Fibroblast of skin of left biceps (primary cell): ENCODE results near the gene DAB1.

Experiments
- DNase-seq, 2 experiments: peaks; one replicate each; pipeline ENCODE4 v3.0.0-alpha.2; 2013; ENCODE audit warnings: low read depth in 2 of 2

The DAB1 gene

DNA sequence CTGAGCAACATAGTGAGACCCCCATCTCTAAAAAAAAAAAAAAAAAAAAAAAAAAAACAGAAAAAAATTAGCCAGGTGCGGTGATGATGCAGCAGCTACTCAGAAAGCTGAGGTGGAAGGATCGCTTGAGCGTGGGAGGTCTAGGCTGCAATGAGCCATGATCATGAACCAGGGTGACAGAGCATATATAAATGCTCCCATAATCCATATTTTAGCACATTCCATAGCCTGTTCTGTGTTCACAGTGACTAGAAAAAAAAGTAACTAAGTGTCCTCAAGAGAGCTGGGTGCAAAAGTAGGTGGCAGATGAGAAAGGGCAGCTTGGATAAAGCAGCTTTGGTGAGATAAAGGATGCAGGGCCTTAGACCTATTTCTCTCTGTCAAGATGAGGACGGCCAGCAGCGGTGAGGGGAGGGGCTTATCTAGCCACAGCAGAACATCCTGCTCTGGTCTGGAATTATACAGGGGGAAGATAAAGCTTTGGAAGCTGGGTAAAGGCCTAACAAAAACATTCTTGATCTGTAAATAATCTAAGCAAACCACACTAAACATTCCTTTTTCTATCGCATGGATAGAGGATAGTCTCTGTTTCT is 205.3 kb downstream of the DAB1 start:
- no peak for DNase-seq

DNA sequence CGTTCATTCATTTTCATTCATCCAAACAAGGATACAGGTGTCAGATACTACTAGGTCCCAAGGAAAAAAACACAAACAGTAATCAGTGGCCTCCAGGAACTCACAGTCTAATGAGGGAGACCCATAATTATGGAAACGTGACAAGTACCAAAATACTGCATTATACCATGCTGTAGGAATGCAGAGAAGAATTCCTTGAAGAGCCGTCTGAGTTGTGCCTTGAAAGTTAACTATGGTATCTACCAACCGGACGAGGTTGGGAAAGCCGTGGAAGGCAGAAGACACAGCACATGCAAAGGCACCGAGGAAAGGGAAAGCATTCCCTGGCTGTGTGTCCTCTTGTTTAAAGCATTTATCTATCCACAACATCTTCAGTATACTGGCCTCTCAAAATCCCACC is 206.0 kb downstream of the DAB1 start:
- no peak for DNase-seq

DNA sequence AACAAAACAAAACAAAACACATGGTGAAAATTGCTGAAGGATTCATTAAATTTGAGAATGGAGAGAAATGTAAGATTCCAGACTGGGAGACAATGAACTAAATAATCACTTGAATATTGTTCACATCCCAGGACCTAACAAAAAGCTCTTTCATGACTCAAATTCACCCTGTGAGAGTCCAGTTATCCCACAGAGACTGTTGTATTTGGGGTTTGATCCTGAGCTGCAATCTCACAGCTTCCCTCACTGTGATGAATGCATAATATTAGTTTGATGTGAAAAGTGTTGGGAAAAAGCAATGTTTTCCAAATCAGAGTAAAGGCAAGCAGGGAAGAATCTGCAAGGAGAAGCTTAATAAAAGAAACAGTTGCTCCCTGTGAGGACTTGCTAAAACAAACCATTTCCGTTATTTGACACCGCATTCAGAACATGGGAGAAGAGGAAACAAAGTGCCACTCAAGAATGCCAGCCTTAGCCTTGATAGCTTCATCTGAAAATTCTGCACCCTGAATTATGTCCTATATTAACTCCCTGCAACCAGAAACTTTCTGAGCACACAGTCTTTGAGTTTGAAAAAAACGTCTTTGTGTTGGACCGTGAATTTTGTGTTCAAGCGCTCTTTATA is 208.8 kb downstream of the DAB1 start:
- DNase-seq: no peak

DNA sequence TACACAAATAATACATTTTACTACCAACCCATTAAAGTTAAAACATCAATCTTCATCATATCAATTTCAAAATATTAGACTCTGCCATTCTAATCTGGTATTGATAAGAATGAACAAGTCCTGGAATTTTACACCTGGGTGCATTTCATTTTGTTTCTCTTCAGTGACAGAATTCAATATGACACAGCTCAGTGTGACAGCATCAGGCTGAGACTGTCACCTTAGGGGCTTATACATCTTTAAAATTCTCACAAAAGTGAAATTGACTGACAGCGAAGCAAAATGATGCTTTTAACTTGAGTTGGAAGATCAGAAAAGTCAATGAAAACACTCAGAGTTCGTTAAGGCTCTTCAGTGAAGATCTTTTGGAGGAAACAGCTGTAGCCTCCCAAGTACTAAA is 213.0 kb downstream of the DAB1 start:
- DNase-seq: no peak

DNA sequence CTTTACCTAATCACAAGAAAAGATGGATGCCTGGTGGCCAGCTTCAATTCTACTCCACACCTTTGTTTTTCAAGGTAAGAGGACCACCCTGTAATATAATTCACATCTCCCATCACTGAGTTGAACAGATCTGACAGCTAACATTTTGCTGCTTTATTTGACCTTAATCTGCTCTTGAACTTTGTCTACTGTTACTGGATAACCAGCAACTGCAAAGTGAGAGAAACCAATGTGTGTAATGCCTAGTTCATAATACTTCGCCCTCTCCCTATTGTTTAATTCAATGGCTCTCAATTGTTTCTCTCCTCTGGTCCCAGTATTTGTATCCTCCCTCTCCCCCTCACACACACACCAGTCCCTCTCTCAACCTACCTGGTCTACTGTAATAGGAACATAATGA is 214.4 kb downstream of the DAB1 start:
- DNase-seq: no peak

DNA sequence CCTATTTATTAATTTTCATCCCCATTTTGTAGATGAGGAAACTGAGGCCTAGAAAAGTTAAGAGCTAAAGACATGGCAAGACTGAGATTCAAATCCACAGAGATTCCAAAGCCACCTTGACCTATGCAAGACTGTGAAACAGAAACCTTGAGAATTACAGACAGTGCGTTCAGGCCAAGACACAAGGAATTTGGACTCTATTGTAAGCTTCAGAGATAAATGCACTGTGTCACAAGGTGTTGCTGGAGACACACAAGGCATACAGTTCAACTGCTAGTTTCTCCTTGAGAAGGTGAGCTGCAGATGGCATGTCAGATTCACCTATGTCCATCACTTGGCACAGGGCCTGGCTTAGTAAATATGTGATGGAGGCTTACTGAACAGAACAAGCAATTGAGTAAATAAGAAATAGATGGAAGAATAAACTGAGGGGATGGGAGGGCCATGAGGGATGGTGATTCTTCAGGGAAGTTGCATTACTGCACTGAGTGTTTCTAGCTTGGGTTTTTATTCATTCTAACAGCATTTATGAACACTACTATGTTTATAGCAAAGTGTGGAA is 215.0 kb downstream of the DAB1 start:
- no peak for DNase-seq

DNA sequence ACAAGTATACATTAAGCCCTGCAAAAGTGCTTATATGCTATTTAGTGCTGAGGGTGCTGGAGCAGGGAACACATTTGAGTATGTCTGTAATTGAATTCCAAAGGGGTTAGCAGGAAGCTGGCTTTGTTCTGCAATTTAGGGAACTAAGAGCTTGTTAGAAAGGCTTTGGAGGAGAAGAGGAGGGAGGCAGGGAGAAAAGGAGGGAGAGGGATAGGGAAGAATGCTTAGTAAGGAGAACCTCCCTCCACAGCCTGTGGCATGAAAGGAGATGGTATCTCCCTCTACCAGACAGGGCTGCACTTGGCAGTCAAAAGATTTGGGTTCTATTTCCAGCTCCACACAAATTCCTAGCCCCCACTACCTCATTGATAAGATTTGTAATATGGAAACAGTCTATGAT is 217.8 kb downstream of the DAB1 start:
- no peak for DNase-seq

DNA sequence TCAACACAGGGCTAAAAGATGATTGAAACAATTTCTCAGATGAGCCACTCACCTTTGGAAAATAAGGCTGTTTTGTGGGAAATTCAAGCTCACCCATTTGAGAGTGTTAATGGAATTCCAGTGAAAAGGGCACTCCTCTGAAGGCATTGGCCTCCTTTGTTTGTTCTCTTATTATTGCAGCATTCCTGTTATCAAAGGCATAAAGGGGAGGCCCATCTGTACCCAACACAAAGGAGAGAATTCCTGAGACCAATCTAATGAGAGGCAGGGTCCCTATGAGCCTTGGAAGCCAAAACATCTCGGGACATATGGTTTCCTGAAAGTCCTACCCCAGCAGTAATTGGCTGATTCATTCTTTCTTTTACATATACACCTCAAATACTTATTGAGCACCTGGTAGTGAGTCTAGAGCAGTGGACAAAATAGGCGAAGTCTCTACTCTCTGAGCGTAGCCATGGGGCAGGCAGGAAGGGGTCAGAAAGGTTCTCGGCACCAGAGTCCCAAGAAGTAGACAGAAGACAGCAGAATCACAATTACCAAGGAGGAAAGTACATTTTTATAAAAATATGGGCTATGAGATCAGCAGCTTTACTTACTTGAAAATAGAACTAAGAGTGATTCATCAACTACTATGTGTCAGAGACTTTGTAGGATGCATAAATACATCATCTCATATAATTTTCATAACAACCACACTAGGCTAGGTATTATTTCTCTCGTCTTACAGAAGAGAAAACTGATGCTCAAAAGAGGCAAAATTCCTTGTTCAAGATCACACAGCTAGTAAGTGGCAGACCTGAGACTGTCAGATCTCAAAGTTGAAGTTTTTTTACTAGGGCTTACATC is 218.7 kb downstream of the DAB1 start:
- no peak for DNase-seq

DNA sequence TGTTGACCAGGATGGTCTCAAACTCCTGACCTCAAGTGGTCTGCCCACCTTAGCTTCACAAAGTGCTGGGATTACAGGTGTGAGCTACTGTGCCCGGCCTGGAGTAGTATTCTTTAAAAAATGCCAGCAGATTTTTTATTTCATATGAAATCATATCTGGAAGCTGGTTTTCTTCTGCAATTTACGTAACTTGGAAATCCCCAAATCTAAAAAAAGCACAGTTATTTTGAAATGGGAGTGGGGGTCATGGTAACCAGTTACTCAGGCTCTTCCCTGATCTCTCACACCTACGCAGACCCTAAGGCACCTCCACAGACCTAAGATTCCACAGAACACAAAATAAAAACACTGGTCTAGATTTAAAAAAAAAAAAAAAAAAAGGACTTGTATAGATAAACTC is 219.8 kb downstream of the DAB1 start:
- DNase-seq: no peak

DNA sequence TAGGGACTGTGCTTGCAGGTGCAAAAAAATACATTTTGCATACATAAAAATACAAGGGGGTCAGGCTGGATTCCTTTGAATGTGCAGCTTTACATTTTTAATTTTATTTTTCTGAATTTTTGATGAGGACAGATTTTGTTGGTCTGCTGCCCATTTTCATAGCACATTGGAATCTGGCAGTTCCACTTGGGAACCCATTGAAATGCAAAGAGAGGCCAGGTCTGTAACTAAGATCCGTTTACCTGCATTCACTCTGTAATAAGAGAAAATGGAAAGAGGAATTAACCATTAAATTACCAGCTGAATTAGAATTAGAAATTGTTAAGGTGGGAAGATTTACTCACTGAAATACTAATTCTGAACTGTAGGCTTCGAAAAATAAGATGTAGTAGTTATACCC is 221.6 kb downstream of the DAB1 start:
- no peak for DNase-seq

DNA sequence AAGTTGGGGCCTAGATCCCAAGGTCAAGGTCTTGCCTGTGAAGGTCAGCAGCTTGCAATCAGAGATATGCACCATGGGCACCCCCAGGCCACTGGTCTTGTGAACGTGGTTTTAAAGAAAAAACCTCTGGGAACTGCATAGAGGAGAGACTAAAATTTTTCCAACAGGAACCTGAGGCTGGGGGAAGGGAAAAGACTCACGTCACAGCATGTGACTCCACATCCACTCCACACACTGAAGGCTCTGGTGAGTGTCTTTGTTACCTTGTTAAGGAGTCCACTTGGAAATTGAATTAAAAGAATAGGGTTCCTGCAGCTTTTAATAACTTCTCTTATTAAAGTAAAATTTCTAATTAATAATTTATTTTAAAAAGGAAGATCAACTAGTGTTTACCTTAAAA is 224.9 kb downstream of the DAB1 start:
- DNase-seq: no peak

DNA sequence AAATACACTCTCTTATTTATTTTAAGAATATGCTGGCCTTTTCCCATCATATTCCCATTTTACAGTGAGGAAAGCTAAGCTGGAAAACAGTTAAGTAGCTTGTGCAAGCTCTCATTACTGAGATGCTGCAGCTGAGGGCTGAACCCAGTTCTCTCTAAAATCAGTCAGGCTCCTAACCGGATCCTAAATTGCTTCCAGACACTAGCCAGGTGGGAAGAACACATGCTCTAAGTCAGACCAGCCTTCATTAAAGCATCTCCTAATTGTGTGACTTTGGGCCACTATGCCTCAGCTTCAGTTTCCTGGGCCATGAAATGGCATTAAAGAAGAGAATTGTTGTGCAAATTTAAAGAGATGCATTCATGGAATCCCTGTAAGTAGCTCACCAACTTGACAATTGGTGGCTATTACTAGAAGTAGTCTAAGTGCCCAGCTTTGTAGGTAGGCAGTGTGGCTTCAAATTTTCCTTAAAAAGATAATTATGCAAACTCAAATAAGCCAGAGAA is 228.4 kb downstream of the DAB1 start:
- no peak for DNase-seq

DNA sequence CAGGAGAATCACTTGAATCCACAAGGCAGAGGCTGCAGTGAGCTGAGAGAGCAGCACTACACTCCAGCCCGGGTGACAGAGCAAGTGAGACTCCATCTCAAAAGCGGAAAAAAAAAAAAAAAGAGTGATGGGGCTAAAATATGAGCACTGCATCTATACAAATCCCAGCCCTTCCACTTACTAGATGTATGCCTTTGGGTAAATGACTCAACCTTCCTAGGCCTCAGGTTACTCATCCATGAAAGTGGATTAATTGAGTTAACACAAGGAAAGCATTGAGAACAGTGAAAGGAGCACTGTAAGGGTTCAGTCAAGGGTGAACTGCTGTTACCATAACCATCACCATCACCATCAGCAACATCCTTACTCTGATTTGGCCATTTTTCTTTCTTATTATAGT is 231.6 kb downstream of the DAB1 start:
- no peak for DNase-seq

DNA sequence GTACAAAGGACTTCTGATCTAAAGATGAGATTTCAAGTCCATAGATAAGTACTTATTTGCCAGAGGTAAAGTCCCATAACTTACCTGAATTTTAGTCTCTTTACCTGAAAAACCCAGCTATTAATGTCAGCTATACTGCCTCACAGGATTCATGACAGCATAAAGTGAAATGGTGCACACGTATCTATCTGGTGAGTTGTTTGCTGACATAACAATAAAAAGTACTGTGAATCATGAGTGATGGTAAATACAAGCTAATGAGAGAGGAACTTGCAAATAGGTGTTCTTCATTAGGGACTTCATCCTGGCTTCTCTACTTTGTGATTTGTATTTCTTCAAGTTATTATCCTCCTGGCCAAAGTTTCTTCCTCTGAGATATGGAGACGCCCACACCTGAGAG is 233.0 kb downstream of the DAB1 start:
- DNase-seq: no peak

DNA sequence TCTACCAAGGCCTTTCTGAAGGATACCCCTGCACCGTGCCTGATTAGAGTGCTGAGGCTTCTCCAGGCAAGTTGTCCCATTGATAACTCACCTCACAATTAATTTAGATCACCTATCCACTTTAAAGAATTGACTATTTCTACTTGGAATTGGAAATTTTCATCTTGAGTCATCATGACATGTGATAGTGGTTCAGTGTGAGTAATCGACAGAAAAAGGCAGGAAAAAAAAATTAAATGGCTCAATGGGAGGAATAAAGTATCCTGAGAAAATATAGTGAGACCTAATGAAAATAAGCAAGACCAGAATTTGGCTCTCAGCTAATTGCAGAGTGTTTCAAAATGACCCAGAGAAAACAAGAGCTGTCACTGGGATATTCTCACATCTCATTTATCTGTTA is 235.7 kb downstream of the DAB1 start:
- no peak for DNase-seq

DNA sequence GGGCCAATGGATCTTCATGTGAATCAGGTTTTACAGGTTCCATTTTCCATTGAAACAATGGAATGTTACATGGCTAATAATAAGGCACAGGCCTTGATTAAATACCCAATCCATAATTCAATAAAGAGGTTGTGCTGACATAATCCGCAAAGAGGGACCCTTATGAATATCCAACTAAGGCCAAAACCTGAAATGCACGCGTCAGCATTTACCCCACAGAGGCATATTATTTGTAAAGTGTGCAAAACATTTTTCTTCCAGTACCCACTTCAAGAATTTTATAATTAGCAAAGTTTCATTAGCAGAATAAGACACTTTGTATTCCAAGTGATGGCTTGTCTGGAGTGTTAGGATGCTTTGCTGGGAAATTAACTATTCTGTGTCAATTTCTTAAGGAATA is 237.4 kb downstream of the DAB1 start:
- DNase-seq: no peak

DNA sequence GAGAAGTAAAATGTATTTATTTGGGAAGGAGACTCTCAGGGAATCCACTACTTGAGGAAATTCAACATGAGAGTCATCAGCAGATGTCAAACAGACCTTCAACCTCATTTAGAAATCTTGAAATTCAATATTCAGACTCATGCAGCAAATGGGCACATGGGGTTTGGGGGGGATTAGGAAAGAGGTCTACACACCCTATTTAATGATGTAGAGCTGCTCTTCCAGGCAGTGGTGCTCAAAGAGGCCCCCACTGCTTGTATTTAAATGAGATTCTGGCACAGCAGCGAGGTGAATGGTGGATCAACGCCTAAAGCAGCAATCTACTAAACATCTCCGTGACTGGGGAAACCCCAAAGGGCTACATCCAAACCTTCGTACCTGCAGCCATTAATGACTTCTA is 244.9 kb downstream of the DAB1 start:
- DNase-seq: no peak

DNA sequence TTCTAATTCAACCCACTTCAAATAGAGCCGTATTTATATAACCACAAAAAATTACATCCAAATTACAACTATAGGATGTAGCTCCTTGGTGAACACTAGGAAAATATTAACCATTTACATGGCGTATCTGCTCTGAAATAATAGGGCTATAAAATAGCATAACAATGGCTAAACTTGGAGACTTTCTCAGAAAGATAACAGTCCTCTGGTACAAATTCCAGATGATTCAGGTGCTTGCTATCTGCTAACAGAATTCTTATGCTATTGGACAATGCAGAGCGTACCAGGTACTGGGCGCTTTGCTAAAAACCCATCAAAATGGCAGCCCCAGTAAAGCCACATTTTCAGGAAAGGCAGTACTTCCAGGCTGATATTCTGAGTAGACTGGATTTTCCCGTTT is 248.4 kb downstream of the DAB1 start:
- DNase-seq: no peak

DNA sequence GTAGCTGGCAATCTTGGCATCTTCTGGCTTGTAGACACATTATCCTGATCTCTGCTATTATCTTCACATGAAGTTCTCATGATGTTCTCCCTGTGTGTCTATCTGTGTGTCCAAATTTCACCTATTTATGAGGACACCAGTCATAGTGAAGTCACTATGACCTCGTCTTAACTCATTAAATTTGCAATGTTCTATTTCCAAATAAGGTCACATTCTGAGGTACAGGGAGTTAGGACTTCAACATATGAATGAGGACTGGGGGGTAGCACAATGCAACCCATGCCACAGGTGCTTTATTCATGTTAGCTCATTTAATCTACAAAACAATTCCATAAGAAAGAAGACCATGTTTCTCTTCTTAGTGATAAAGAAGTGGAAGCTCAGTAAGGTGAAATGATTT is 251.8 kb downstream of the DAB1 start:
- no peak for DNase-seq

DNA sequence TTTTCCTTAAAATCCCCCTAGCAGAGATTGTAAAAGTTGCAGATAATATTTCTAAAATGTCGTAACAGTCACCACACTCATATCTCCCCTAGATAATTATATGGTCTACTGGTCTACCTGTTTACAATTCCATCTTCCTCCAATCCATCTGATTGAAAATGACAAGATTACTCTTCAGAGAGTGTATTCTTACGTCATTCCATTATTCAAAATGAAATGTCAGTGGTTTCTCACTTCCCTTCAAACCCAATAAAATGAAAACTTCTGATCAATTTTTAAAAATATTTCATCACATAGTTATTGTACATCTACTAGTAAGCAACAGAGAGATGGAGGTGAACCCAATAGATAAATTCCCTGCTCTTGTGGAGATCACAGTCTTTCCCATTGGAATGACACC is 255.9 kb downstream of the DAB1 start:
- no peak for DNase-seq

DNA sequence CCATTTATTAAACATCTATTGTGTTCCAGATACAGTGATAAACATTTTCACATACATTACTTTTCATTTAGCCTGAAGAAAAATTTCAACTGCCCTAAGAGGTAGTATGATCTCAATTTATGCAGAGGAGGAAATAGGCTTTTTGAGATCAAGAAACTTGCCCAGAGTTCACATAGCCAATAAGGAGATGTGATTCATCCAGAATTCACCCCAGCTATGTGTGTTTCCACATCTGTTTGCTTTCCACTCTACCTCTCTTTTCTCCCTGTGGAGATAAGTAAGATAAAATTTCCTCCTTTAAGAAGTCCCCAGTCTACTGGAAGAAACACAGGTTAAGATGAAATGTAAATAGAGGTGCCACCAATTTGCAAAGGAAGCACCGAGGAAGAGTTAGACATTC is 258.3 kb downstream of the DAB1 start:
- no peak for DNase-seq

DNA sequence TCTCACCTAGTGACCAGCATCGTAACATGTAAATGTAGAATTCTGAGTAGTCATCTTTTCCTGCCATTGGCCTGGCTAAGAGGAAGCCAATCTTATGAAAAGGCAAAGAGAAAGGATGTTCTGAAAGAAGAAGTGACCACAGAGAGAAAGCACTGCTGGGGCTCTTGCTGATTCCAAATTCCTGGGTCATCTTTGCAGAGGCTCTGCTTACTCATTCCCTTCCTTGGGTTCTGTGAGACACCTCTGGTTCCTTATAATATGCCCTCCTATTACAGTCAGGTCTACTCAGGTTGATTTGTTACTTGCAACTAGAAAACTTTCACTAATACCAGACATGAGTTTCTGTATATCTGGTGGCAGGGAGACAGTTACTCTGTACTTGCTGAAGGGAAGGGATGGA is 259.3 kb downstream of the DAB1 start:
- DNase-seq: no peak

DNA sequence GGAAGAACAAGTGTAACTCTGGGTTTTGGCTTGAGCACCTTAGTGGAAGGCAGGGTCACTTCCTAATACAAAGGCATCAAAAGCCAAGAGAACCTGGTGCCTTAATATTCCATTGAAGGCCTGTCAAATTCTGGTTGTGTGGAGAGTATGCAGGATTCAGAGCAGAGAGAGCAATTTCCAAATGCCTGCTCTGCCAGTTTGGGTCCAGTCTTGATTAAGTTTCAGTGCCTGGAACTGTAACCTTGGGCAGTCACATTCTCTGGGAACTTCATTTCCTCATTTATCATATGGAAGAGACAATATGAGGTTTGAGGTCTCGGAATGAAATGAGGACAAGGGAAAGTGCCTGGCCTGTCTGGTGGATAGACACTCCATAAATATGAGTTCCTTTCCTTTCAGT is 260.1 kb downstream of the DAB1 start:
- no peak for DNase-seq
